Mesenchymal stem cell (in vitro differentiated cells and primary cell): Measurements from ENCODE around the gene TANC2. TPM values are rescaled to one million over a fixed set of nuclear protein-coding genes. Genes with fewer than 3 reads are reported as not detected.

Experiments
- DNase-seq: peaks from one replicate; pipeline ENCODE4 v3.0.0-alpha.2; 2013
- H2AFZ ChIP-seq: one replicate; pipeline ENCODE4 v1.6.1; 2013; ENCODE audit warnings: low read depth, mild to moderate bottlenecking, control low read depth, inconsistent platforms, low read length, moderate library complexity
- H2AK5ac ChIP-seq: 2 replicates; pipeline ENCODE4 v1.6.1; 2013; ENCODE audit warnings: low read length, moderate library complexity, mild to moderate bottlenecking, inconsistent platforms; ENCODE audit not compliant: severe bottlenecking
- H2BK120ac ChIP-seq: one replicate; pipeline ENCODE4 v1.6.1; 2013; ENCODE audit warnings: low read depth, mild to moderate bottlenecking, inconsistent platforms, low read length, moderate library complexity
- H2BK12ac ChIP-seq, 2 experiments: one replicate each; pipeline ENCODE4 v1.6.1; 2013; ENCODE audit warnings: inconsistent platforms in 2 of 2, low read length in 2 of 2, mild to moderate bottlenecking in 2 of 2, moderate library complexity in 2 of 2, control low read depth in 1 of 2
- H2BK15ac ChIP-seq: one replicate; pipeline ENCODE4 v1.6.1; 2013; ENCODE audit warnings: mild to moderate bottlenecking, low read depth, inconsistent platforms; ENCODE audit not compliant: poor library complexity, severe bottlenecking
- H2BK5ac ChIP-seq: 2 replicates; pipeline ENCODE4 v1.6.1; 2013; ENCODE audit warnings: low read depth, mild to moderate bottlenecking, low read length, control low read depth, inconsistent platforms; ENCODE audit not compliant: poor library complexity, severe bottlenecking
- H3K14ac ChIP-seq, 2 experiments: one replicate each; pipeline ENCODE4 v1.6.1; 2013; ENCODE audit warnings: inconsistent platforms in 2 of 2, low read length in 2 of 2, control low read depth in 1 of 2, mild to moderate bottlenecking in 1 of 2, moderate library complexity in 1 of 2
- H3K18ac ChIP-seq, 2 experiments: one replicate each; pipeline ENCODE4 v1.6.1; 2013; ENCODE audit warnings: inconsistent platforms in 2 of 2, low read length in 2 of 2, control low read depth in 1 of 2, low read depth in 1 of 2, mild to moderate bottlenecking in 1 of 2
- H3K23ac ChIP-seq, 2 experiments: one replicate each; pipeline ENCODE4 v1.6.1; 2013; ENCODE audit warnings: inconsistent platforms in 2 of 2, low read length in 2 of 2, mild to moderate bottlenecking in 2 of 2, moderate library complexity in 2 of 2, control low read depth in 1 of 2
- H3K27ac ChIP-seq: 2 replicates; pipeline ENCODE4 v1.5.1; 2013; ENCODE audit warnings: mild to moderate bottlenecking, moderate library complexity, low read length, control low read depth, inconsistent platforms; ENCODE audit not compliant: poor library complexity, severe bottlenecking
- H3K27me3 ChIP-seq, 2 experiments: 2 replicates each; pipeline versions ENCODE4 v1.6.1 to v1.7.0; 2013; ENCODE audit warnings: low read length in 2 of 2, mild to moderate bottlenecking in 2 of 2, moderate library complexity in 2 of 2, control low read depth in 1 of 2, inconsistent platforms in 1 of 2; ENCODE audit not compliant: control insufficient read depth in 1 of 2, insufficient read depth in 1 of 2
- H3K36me3 ChIP-seq, 2 experiments: 2 replicates each; pipeline versions ENCODE4 v1.6.1 to v1.7.0; 2013; ENCODE audit warnings: low read length in 2 of 2, control low read depth in 1 of 2, inconsistent platforms in 1 of 2, low read depth in 1 of 2, mild to moderate bottlenecking in 1 of 2; ENCODE audit not compliant: insufficient read depth in 2 of 2, control insufficient read depth in 1 of 2
- H3K4ac ChIP-seq, 2 experiments: one replicate each; pipeline ENCODE4 v1.6.1; 2013; ENCODE audit warnings: inconsistent platforms in 2 of 2, low read length in 2 of 2, mild to moderate bottlenecking in 2 of 2, moderate library complexity in 2 of 2, control low read depth in 1 of 2, low read depth in 1 of 2
- H3K4me1 ChIP-seq: 2 replicates; pipeline ENCODE4 v1.6.1; 2013; ENCODE audit warnings: low read depth, low read length, control low read depth; ENCODE audit not compliant: control insufficient read depth, insufficient read depth
- H3K4me2 ChIP-seq: 2 replicates; pipeline ENCODE4 v1.6.1; 2013; ENCODE audit warnings: low read length, mild to moderate bottlenecking, inconsistent platforms; ENCODE audit not compliant: poor library complexity, severe bottlenecking
- H3K4me3 ChIP-seq, 2 experiments: 2 replicates each; pipeline versions ENCODE4 v1.5.1 to v1.7.0; 2013; ENCODE audit warnings: low read length in 2 of 2, mild to moderate bottlenecking in 2 of 2, control low read depth in 1 of 2, low read depth in 1 of 2; ENCODE audit not compliant: insufficient read depth in 1 of 2
- H3K79me1 ChIP-seq: replicated peaks from 2 replicates; pipeline ENCODE4 v1.6.1; 2013; ENCODE audit warnings: mild to moderate bottlenecking, control low read depth, low read length, inconsistent platforms; ENCODE audit not compliant: poor library complexity, severe bottlenecking
- H3K9ac ChIP-seq: 2 replicates; pipeline ENCODE4 v1.7.0; 2013; ENCODE audit warnings: mild to moderate bottlenecking, low read length, moderate library complexity
- H3K9me3 ChIP-seq: 2 replicates; pipeline ENCODE4 v1.7.0; 2013; ENCODE audit warnings: mild to moderate bottlenecking, low read length; ENCODE audit not compliant: control insufficient read depth
- H4K8ac ChIP-seq: one replicate; pipeline ENCODE4 v1.6.1; 2013; ENCODE audit warnings: inconsistent platforms, mild to moderate bottlenecking, low read length, moderate library complexity
- H4K91ac ChIP-seq: one replicate; pipeline ENCODE4 v1.6.1; 2013; ENCODE audit warnings: mild to moderate bottlenecking, low read length, inconsistent platforms
- WGBS: methylation state at CpG from one replicate; pipeline ENCODE4 v1.1.7; 2013; ENCODE audit warnings: mixed read lengths; 5-methylcytosine and 5-hydroxymethylcytosine counted together
- polyA plus RNA-seq, 2 experiments: library from polyadenylated mRNA; stranded (reverse); fragments of 200-250 nt; gene quantifications; one replicate each; pipeline ENCODE4 v1.2.3, GENCODE V29; 2013

TANC2 gene
- 10.9 TPM for polyA plus RNA-seq (2013, experiment 1 of 2)
- 9.4 TPM for polyA plus RNA-seq (2013, experiment 2 of 2)

GRCh38 chr17:62965686-62966425, at the start of gene TANC2:
Gene TANC2, plus strand, starts transcription at chr17:62966235. Its CDS starts 43,325 bp downstream, at chr17:63009560.
- Histone ChIP-seq H2BK5ac (peak within 1 kb of the TSS; percentile 93), H3K27me3 (no peaks in the 10 kb centered on the region), H3K14ac (peak within 1 kb of the TSS; percentile 57 to 90), H3K79me1 (no peaks in the 10 kb centered on the region), H3K27ac (peak within 1 kb of the TSS; percentile 86), H3K36me3 (no peaks in the 10 kb centered on the region), H2BK15ac (peak within 1 kb of the TSS; percentile 67), H3K9ac (peak within 1 kb of the TSS; percentile 87), H2AK5ac (peak within 1 kb of the TSS; percentile 69), H2BK120ac (peak within 1 kb of the TSS; percentile 66), H3K4me2 (peak within 1 kb of the TSS; percentile 77), H4K8ac (peak within 1 kb of the TSS; percentile 97), H4K91ac (peak within 1 kb of the TSS; percentile 92), H3K23ac (peak within 1 kb of the TSS in 1 of 2 experiments; percentile 3), H3K4me1 (peaks cover 5% of the 10 kb centered on the region), H3K9me3 (no peaks in the 10 kb centered on the region), H3K4me3 (peak within 1 kb of the TSS; percentile 95 to 97), H2AFZ (peak within 1 kb of the TSS; percentile 89), H3K4ac (peak within 1 kb of the TSS; percentile 58 to 74), H3K18ac (peak within 1 kb of the TSS; percentile 89 to 96), H2BK12ac (peak within 1 kb of the TSS; percentile 28 to 65)
- 5% methylated on average over 19 of the region's 81 CpGs for WGBS
- peak; percentile 85 for DNase-seq

- Histone ChIP-seq H2BK15ac (no peak overlapping the region), H2BK120ac (no peak overlapping the region), H2BK5ac (no peak overlapping the region), H3K9ac (no peak overlapping the region), H4K91ac (no peak overlapping the region), H3K14ac (no peak overlapping the region), H3K4me1 (peaks cover 4% of the 10 kb centered on the region), H3K23ac (no peak overlapping the region), H3K9me3 (peaks cover 5% of the 10 kb centered on the region), H3K4ac (no peak overlapping the region), H2BK12ac (no peak overlapping the region), H2AFZ (no peak overlapping the region), H3K4me2 (no peak overlapping the region), H2AK5ac (no peak overlapping the region), H3K27me3 (no peaks in the 10 kb centered on the region), H4K8ac (no peak overlapping the region), H3K4me3 (no peak overlapping the region), H3K27ac (no peak overlapping the region), H3K18ac (no peak overlapping the region), H3K36me3 (no peaks in the 10 kb centered on the region), H3K79me1 (no peaks in the 10 kb centered on the region)
- DNase-seq, result peak; percentile 9
- 70% methylated on average over 7 of the region's 9 CpGs for WGBS
Measured at GRCh38 chr17:62916684-62917571, 49.1 kb upstream of the TANC2 start.

- no peaks in the 10 kb centered on the region for H3K36me3 ChIP-seq
- no peak overlapping the region for H3K23ac ChIP-seq
- H2AFZ ChIP-seq, result no peak overlapping the region
- no peak overlapping the region for H3K18ac ChIP-seq
- no peaks in the 10 kb centered on the region for H3K27me3 ChIP-seq
- H3K4ac ChIP-seq, result no peak overlapping the region
- H3K27ac ChIP-seq, result no peak overlapping the region
- no peak overlapping the region for H3K4me3 ChIP-seq
- H2BK15ac ChIP-seq, result no peak overlapping the region
- no peak overlapping the region for H4K91ac ChIP-seq
- H3K9me3 ChIP-seq, result no peaks in the 10 kb centered on the region
- H2AK5ac ChIP-seq, result no peak overlapping the region
- H4K8ac ChIP-seq, result no peak overlapping the region
- H3K4me2 ChIP-seq, result no peak overlapping the region
- H2BK5ac ChIP-seq, result no peak overlapping the region
- peaks cover 4% of the 10 kb centered on the region for H3K4me1 ChIP-seq
- peak; percentile 52 for DNase-seq
- H3K14ac ChIP-seq, result no peak overlapping the region
- H3K9ac ChIP-seq, result no peak overlapping the region
- no peak overlapping the region for H2BK12ac ChIP-seq
- 41% methylated on average over 1 of the region's 1 CpG for WGBS
- no peaks in the 10 kb centered on the region for H3K79me1 ChIP-seq
- no peak overlapping the region for H2BK120ac ChIP-seq
Measured at GRCh38 chr17:62919388-62919787, 46.6 kb upstream of the TANC2 start.

GRCh38 chr17:62920300-62920699, 45.7 kb upstream of the TANC2 start:
- no peak overlapping the region for H4K8ac ChIP-seq
- WGBS, result 63% methylated on average over 1 of the region's 1 CpG

More at GRCh38 chr17:62920300-62920699, 45.7 kb upstream of the TANC2 start:
- peaks cover 4% of the 10 kb centered on the region for H3K4me1 ChIP-seq
- H3K4me3 ChIP-seq, result no peak overlapping the region
- H2BK5ac ChIP-seq, result no peak overlapping the region
- no peak overlapping the region for H3K23ac ChIP-seq
- H3K4me2 ChIP-seq, result no peak overlapping the region
- H2BK12ac ChIP-seq, result no peak overlapping the region
- DNase-seq, result no peak
- no peak overlapping the region for H3K9ac ChIP-seq
- H3K27me3 ChIP-seq, result no peaks in the 10 kb centered on the region
- no peak overlapping the region for H2BK120ac ChIP-seq
- H4K91ac ChIP-seq, result no peak overlapping the region
- H2BK15ac ChIP-seq, result no peak overlapping the region
- no peaks in the 10 kb centered on the region for H3K79me1 ChIP-seq
- H3K27ac ChIP-seq, result no peak overlapping the region
- no peaks in the 10 kb centered on the region for H3K36me3 ChIP-seq
- H2AK5ac ChIP-seq, result no peak overlapping the region
- H3K18ac ChIP-seq, result no peak overlapping the region
- H2AFZ ChIP-seq, result no peak overlapping the region
- H3K4ac ChIP-seq, result no peak overlapping the region
- H3K14ac ChIP-seq, result no peak overlapping the region
- no peaks in the 10 kb centered on the region for H3K9me3 ChIP-seq
